Uterus (tissue), 2 donors: ENCODE data around the gene GAD2.

ENCODE experiments used
- CTCF ChIP-seq, 4 experiments: fragments of 200-600 bp in 2 of 4; fragments of 450-650 bp in 2 of 4; sonication (generic) in 2 of 4; IDR thresholded peaks; one replicate each; pipeline ENCODE4 v1.5.1; 2016 to 2019; ENCODE audit warnings: antibody characterized with exemption in 4 of 4, mild to moderate bottlenecking in 2 of 4, moderate library complexity in 1 of 4
- POLR2A ChIP-seq, 2 donors: fragments of 450-650 bp; IDR thresholded peaks; one replicate each; pipeline ENCODE4 v1.6.1; 2016; ENCODE audit warnings: antibody characterized with exemption in 2 of 2, mild to moderate bottlenecking in 1 of 2, moderate library complexity in 1 of 2

- TF ChIP-seq CTCF (IDR thresholded peaks at IDR 0.05), result no peak
- TF ChIP-seq POLR2A (IDR thresholded peaks at IDR 0.05), result no peak
Observed at GRCh38 chr10:26214551-26215395, 1.8 kb upstream of the GAD2 start.
